HG03097 (cell line): ENCODE data around the gene TCHH.
"Not testable (repeated sequence)": the region's sequence is repeated elsewhere in the genome, so short reads cannot be mapped to it uniquely, and the experiment has no call there.

ENCODE experiments used
- ATAC-seq: cut with Tn5 transposase; IDR thresholded peaks from one replicate; pipeline ENCODE4 v1.9.1; 2021; ENCODE audit not compliant: unreplicated experiment, low FRiP score

The TCHH gene, protein sequence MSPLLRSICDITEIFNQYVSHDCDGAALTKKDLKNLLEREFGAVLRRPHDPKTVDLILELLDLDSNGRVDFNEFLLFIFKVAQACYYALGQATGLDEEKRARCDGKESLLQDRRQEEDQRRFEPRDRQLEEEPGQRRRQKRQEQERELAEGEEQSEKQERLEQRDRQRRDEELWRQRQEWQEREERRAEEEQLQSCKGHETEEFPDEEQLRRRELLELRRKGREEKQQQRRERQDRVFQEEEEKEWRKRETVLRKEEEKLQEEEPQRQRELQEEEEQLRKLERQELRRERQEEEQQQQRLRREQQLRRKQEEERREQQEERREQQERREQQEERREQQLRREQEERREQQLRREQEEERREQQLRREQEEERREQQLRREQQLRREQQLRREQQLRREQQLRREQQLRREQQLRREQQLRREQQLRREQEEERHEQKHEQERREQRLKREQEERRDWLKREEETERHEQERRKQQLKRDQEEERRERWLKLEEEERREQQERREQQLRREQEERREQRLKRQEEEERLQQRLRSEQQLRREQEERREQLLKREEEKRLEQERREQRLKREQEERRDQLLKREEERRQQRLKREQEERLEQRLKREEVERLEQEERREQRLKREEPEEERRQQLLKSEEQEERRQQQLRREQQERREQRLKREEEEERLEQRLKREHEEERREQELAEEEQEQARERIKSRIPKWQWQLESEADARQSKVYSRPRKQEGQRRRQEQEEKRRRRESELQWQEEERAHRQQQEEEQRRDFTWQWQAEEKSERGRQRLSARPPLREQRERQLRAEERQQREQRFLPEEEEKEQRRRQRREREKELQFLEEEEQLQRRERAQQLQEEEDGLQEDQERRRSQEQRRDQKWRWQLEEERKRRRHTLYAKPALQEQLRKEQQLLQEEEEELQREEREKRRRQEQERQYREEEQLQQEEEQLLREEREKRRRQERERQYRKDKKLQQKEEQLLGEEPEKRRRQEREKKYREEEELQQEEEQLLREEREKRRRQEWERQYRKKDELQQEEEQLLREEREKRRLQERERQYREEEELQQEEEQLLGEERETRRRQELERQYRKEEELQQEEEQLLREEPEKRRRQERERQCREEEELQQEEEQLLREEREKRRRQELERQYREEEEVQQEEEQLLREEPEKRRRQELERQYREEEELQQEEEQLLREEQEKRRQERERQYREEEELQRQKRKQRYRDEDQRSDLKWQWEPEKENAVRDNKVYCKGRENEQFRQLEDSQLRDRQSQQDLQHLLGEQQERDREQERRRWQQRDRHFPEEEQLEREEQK (N-terminal part only)

DNA sequence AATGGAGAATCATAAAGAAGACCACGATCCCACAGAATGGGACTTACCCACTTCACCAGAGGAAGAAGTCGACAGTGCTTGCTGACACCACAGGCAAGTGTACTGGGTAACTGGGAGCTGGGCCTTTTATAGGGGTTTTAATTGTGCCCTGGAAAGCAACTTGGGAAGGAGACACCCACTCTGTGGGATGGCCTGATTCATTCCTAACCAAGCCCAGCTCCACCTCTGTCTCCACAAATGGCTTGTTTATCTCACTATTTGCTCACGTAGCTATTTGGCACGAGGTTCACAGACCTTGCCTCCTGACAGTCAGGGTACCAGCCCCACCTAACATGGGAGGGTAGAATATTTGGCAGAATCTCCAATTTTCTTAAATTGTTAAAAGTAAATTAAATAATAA lies at the start of gene TCHH:
TSS of gene TCHH (minus strand) at position 101 of the 400 bp plus-strand sequence. CDS start 1,364 bp downstream, outside the sequence.
- no peak for ATAC-seq

DNA sequence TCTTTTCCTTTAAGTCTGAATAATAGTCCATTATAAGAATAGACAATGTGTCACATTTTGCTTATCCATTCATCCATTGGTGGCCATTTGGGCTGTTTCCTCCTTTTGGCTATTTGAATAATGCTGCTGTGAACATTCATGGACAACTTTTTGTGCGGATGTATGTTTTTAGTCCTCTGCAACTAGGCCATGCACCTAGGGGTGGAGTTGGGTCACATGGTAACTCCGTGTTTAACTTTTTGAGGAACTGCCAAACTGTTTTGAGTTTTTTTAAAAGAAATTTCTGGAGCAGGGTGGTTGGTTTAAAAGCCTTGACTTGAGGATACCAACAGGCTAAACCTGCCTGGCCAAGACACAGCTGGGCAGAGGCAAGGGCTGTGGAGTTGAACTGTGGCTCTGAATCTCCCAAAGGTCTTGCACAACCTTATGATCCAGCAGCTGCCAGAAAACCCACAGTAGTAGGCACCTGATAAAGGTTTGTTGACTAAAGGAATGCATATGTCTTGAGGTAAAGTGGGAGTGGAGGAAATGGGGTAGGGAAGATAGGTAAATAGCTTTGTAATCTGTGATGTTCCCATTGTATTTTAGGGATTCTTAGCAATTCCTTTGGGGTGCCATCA lies 49.4 kb upstream of the TCHH start:
- no peak for ATAC-seq

DNA sequence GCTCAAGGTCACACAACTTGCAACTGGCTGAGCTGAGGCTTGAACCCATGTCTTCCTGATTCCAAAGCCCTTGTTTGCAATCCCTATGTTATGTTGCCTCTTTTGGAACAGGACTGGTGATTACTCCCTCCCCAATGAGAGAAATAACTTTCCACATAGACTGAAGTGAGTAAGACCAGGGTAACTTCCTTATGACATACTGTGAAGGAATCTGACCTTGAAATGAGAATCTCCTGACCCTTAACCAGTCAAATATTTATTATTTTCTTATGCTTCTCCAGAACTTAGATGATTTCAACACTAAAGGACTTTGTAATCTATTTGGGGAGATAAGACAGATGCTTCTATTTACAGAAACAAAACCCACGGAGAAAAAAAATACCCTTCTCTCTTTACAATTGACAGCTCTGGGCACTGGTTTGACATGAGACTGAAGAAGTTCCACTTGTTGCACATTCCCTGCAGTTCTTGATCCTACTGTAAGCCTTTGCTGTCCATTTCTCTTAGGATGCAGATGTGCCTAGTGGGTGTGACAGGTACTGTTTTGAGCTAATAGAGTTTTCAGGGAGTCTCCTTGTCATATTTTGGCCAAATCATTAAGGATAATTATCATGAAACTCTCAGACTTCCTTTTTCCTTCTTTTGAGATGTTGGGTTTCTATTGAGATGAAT lies 47.7 kb upstream of the TCHH start:
- no peak for ATAC-seq

DNA sequence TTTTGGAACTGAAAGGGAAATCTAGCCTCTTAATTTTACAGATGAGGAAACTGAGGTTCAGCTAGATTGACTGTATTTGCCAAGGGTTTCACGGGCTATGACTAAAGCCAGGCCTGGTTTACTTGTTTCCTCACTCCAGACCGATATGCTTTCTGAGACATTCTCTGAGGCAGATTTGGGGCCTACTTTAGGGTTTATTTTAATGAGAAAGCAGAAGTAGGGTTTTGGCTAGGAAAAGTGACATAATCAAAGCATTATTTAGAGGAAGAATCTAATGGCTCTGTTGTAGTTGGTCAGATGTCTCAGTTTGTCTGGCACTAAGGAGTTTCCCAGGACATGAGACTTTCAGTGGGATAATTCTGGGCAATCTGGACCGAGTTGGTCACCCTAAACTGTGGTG lies 45.3 kb upstream of the TCHH start:
- no peak for ATAC-seq

DNA sequence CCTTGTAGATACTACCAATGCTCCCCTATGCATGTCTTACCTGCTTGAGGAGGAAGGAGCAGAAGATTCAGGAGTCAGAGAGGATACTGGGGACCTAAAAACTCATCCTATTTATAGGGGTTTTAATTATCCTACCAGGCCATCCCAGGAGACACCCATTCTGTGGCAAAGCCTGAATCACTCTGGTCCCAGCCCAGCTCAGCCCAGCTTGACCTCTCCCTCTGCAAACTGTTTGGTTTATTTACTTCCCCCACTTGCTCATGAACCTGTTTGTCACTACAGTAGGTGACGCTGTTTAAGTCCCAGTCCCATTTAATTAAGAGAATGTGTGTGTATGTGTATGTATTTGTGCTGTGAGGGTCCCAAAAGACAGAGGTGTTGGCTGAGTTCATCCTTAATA lies 43.9 kb upstream of the TCHH start, which contains the start of gene RPTN:
TSS of gene RPTN (minus strand) at position 85 of the 400 bp plus-strand sequence. CDS start 1,339 bp downstream, outside the sequence.
- ATAC-seq = no peak

DNA sequence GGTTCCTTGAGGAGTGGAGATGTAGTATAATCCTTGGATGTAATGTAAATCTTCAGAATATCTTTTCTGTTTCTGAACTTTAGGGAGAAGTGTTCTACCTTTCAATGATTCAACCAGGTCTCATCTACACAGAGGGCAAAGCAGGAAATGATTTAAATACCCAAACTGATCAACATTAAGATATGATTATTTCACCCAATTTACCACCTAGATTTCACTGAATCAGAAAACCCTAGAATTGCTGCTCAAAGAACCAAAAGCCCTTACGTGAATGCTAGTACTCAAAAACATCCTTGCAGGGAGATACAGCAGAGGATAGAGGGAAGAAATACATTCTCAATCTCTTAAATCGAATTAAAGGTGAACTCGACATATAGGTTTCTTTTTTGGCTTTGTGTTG lies 38.8 kb upstream of the TCHH start:
- ATAC-seq = no peak

DNA sequence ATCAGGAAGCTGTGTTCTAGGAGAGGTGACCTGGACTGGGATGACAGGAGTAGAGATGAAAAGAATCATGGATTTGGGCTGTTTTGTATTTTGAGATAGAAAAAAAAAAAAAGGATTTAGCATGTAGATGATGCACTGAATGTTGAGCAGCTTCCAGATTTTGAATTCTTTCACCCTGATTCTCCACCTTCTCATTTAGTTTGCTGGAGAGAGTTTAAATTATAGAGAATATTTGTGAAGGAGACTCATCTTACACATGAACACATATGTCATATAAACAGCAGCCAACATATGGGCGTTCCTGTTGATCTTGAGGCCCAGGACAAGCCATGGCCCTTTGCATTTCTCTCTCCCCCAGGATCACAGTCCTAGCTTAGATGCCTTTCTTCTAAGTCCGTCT lies 36.4 kb upstream of the TCHH start:
- no peak for ATAC-seq

DNA sequence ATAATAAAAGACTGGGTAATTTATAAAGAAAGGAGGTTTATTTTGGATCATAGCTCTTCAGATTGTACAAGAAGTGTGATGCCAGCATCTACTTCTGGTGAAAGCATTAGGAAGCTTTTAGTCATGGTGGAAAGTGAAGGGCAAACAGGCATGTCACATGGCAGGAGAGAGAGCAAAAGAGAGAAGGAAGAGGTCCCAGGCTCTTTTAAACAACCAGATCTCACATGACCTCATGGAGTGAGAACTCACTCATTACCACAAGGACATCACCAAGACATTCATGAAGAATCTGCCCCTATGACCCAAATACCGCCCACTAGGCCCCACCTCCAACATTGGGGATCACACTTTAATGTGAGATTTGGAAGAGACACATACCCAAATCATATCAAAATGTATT lies 33.7 kb upstream of the TCHH start:
- ATAC-seq = no peak

DNA sequence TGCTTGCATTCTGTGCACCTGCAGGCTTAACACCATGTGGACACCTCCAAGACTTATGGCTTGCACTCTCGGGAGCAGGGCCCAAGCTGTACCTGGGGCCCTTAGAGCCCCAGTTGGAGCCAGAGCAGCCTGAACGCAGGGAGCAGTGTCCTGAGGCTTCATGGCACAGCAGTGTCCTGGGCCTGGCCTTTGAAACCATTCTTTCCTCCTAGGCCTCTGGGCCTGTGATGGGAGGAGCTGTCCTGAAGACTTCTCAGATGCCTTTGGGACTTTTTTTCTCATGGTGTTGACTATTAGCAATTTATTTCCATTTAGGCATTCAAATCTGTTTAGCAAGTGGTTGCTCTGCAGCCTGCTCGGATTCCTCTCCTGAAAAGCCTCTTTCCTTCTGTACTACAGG lies 32.8 kb upstream of the TCHH start:
- no peak for ATAC-seq

DNA sequence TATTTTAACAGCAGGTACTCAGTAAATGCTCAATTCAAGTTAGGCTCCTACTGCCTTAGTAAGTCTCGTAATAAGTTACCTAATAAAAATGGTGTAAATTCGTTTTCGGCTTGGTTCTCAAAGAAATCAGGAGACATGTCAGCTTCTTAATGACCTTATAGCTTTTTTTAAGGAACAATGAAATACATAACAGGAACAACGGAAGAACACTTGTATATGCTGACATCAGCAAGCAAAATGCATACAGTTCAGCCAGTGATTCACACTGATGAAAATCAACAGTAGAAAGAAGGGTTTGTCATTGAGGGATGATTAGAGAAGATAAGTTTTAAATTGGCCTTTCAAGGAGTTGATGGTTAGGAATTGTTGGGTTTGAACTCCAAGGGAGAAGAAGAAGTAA lies 30.5 kb upstream of the TCHH start:
- ATAC-seq = no peak

DNA sequence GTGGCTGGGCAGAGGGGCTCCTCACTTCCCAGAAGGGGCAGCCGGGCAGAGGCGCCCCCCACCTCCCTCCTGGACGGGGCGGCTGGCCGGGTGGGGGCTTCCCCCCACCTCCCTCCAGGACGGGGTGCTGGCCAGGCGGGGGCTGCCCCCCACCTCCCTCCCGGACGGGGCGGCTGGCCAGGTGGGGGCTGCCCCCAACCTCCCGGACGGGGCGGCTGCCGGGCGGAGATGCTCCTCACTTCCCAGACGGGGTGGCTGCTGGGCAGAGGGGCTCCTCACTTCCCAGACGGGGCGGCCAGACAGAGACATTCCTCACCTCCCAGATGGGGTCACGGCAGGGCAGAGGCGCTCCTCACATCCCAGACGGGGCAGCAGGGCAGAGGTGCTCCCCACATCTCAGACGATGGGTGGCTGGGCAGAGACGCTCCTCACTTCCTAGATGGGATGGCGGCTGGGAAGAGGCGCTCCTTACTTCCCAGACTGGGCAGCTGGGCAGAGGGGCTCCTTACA lies 29.5 kb upstream of the TCHH start:
- ATAC-seq = not testable (repeated sequence)

DNA sequence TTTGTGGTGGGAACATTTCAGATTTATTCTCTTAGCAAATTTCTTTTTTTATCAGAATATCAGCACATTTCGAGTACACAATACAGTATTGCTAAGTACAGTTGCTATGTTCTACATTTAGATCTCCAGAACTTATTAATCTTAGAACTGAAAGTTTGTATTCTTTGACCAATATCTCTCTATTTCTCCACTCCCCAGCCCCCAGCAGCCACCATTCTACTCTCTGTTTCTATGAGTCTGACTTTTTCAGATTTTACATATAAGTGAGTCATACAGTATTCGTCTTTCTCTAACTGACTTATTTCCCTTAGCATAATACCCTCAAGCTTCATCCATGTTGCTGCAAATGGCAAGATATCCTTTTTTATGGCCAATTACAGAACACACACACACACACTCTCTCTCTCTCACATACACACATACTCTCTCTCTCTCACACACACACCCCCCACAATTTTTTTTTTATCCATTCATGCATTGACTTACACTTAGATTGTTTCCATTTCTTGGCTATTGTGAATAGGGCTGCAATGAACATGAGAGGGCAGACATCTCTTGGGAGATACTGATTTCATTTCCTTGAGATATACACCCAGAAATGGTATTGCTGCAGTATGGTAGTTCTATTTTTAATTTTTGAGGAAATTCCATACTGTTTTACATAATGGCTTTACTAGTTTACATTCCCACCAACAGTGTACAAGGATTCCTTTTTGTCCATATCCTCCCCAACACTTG lies 28.1 kb upstream of the TCHH start:
- no peak for ATAC-seq

DNA sequence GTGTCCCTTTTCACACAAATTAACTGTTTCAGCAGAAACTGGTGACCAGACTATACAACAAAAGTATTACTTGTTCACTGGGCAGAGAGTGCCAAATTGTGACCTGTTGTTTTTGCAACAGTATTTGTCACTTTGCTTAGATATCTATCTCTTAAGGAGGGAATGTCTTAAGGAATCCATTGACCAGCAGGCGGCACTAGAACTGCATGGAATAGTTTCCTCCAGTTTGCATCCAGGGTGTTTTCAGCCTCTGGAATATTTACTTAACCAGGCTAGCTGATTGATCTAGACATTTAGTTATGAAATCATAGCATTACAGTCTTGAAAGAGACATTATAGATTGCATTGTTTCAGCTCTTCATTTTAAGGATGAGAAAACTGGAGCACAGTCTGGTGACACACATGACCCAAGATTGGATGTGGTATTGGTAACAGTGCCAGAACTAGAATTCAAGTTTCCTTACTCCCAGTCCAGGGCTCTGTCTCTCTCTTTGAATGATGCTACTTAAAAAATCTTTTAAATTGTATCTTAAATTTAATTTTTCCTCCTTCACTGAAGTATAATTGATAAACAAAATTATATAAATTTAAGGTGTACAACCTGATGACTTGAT lies 26.8 kb upstream of the TCHH start:
- no peak for ATAC-seq

DNA sequence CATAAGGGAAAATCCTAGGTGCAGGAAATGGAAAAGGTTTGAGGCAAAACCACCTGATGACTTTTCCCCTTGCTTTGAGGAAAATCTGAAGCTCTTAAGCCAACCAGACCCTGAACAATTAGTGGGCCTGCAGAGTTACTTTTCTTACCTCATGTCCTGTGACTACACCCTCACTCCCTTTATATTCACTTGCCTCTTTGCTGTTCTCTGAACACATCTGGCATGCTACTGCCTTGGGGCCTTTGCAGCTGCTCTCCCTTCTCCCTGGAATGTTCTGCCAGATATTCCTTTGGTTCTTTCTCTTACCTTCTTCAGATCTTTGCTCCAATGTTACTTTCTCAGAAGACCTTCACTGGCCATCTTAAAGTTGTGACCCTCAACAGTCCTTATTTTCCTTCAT lies 22.0 kb upstream of the TCHH start:
- ATAC-seq = no peak

DNA sequence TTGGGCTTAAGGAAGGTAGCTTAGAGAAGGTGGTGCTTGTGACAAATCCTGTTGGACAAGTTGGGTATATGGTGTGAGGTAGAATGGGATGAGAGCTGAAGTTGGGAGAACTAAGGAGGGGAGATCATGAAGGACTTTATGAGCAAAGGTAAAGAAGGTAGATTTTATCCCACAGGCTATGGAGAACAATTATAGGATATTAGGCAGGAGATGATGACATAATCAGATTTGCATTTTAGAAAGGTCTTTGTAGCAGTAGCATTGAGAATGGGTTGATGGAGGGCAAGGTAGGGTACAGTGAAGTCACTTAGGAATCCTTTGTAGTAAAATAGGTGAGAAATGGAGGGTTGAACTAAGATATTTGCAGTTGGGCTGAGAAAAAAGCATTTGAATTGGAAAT lies 14.9 kb upstream of the TCHH start:
- no peak for ATAC-seq

DNA sequence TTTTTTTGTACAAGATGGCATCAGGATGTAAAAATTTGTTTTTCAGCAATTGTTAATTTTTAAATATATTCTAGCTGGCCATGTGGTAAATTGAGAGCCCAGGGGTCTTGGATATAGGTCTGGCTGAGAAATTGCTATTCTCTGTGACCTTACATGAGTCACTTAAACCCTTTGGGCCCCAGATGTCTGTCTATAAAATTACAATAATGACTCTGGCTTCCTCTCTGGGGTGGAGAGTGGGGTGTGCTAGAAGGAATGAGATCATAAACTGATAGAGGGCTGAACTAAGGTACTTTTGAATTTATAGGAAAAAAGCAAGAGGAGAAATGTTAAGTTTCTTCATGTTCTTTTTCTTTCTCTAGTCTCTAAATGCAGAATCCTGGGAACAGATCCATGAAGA lies 12.4 kb upstream of the TCHH start:
- ATAC-seq = no peak

DNA sequence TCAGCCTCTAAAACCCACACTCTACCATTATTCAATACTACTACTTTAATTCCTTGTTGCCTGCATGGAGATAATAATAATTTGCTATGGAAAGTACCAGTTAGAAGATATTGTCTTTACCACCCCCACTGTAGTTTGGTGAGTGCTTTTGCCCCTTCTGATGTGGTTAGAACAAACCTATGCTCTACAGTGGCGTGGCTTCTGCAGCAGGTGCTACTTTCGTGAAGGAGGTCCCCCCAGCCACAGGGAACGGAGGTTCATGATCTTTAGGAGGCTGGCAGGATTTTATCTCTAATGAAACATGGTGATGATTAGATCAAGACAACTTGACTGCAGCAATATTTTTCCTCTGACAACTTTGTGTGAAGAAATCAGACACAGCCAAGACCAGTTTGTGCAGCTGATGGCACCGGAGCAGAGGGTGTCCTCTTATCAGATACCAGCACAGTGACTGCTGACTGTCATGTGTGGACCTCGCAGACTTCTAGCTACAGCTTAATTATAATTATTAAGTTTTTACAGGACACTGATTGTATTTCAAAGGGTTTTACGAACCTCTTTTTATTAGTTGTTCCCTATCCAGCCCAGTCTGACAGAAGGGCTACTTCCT lies 10.7 kb upstream of the TCHH start:
- ATAC-seq = no peak

DNA sequence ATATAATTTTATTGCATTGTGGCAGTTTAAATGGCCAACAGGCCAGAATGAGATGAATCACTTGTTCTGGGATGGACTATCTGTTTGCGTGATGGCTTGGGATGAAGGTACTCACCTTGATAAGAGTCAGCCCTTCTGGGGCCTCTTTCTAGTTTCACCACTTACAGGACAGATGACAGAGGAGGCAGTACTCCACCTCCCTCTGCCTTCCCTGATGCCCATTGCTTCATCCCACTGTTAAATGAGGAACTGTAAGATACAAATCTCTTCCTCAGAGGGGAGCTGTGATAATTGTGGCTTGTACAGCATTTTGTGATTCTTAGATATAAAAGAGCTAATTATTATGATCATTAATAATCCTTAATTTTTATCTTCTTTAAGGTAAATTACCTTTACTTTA lies 3.7 kb upstream of the TCHH start:
- ATAC-seq = no peak
